ENCODE data around the gene RASA1.

The RASA1 gene

DNA sequence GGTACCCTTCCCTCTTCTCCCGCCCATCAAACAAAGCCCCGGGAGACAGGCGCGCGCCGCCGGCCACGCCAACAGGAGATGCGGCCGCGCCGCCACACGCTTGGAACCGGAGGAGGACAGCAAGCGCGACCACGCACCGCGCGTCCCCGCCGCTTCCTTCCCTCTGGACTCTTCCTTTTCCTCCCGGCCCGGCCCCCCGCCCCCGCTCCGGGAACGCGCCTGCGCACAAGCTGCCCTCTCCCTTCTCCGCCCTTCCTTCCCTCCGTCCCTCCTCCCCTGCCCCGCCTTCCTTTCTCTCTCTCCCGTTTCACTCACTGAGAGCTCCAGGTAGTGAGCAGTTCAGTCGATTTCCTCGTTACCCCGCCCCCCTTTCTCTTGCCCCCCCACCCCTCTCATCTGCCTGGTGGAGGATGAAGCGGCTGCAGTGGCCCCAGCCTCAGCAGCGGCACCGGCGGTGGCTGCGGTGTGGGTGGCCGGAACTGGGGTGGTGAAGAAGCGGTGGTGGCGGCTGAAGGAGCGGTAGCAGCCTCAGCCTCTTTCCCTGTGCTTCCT is at the start of gene RASA1:
TSS of gene RASA1 (plus strand) at position 310 of the 552 bp plus-strand sequence. CDS start 569 bp downstream, outside the sequence.
- TF ChIP-seq, protein P1, sequence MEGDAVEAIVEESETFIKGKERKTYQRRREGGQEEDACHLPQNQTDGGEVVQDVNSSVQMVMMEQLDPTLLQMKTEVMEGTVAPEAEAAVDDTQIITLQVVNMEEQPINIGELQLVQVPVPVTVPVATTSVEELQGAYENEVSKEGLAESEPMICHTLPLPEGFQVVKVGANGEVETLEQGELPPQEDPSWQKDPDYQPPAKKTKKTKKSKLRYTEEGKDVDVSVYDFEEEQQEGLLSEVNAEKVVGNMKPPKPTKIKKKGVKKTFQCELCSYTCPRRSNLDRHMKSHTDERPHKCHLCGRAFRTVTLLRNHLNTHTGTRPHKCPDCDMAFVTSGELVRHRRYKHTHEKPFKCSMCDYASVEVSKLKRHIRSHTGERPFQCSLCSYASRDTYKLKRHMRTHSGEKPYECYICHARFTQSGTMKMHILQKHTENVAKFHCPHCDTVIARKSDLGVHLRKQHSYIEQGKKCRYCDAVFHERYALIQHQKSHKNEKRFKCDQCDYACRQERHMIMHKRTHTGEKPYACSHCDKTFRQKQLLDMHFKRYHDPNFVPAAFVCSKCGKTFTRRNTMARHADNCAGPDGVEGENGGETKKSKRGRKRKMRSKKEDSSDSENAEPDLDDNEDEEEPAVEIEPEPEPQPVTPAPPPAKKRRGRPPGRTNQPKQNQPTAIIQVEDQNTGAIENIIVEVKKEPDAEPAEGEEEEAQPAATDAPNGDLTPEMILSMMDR (IDR thresholded peaks at IDR 0.05), result no peak

DNA sequence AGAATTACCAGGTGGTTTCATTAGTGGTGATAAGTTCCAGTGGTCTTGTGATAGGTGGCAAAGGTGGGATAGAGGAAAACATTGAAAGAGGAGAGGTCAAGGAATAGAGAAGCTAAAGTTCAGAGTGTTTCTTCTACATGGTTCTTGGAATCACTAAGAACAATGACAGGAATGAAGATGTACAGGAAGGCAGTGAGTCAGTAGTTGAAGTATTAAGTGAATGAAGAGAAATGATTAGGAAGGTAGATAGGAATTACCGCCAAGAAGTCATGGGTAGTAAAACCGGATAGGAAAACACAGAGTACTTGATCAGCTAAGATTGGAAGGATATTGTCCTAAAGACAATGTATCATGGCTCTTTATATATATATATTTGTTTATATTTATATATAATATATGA is 37.9 kb upstream of the RASA1 start:
- TF ChIP-seq, protein P1 (IDR thresholded peaks at IDR 0.05), result no peak

DNA sequence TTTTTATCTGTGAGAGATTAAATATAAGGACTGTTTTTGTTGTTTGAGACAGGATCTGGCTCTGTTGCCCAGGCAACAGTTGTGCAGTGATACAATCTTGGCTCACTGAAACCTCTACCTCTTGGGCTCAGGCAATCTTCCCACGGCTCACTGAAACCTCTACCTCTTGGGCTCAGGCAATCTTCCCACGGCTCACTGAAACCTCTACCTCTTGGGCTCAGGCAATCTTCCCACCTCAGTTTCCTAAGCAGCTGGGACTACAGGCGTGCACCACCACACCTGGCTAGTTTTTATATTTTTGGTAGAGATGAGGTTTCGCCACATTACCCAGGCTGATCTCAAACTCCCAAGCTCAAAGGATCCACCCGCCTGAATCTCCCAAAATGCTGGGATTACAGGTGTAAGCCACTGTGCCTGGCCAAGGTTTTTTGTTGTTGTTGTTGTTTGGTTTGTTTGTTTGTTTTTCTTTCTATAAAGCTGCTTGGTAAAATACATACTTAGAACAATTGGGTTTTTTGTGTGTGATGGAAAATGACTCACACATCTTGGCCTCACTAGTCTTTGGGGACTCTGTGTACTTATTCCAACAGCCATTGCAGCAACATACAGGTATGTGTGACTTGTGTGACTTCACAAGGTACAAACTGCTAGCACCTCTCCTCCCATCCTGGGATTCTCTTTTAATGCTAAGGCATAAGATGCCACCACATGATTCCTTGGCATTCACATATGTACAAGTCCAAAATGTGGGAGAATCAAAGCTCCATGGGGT is 36.5 kb upstream of the RASA1 start:
- TF ChIP-seq, protein P1 (IDR thresholded peaks at IDR 0.05), result no peak

DNA sequence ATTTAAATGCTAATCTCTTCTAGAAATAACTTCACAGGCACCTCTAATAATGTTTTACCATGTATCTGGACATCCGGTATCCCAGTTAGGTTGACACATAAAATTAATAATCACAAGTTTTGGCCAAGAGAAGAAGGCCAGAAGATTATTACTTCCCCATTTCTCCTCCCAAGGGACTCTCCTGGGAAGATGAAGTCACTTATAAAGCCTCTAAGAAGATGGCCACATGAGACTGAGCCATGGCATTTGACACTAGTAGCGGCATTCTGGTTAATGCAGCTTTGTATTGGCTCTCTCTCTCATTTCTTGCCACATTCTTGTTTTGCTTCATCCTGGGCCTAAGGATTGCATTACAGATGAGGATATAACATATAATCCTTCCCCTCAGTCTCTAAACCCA is 34.5 kb upstream of the RASA1 start:
- TF ChIP-seq, protein P1 (IDR thresholded peaks at IDR 0.05), result no peak

DNA sequence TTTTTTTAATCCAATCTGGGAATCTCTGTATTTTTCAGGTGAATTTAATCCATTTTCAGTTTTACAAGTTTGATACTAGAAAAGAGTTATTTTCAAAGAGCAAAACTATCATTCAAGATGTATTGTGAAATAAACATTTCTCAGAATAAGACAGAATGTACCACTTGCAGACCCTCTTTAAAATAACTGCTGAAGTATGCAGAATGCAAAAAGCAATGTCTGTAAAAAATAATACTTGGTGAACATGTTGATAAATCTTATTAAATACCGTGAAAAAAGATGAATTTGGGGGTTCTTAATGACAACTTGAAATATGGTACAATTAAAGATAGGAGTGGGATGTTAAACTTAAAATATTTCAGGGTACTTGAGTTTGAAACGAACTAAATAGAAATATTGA is 26.1 kb upstream of the RASA1 start:
- TF ChIP-seq, protein P1 (IDR thresholded peaks at IDR 0.05), result no peak

DNA sequence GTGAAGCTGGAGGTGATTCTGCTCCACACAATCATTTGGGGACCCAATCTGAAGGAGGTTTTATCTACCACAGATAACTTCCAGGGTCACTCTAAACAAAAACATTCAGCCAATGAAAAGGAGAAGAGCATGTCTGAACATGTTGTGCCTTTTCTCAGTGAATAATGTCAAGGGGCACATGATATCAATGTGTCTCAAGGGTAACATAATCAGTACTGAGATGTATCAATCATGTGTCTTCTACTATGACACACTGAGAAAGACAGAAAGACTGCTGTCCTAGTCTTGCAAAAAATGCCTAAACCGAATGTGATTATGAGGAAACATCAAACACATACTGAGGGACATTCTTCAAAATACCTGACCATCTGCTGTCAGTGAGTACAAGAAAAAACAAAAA is 25.4 kb upstream of the RASA1 start:
- TF ChIP-seq, protein P1 (IDR thresholded peaks at IDR 0.05), result no peak

DNA sequence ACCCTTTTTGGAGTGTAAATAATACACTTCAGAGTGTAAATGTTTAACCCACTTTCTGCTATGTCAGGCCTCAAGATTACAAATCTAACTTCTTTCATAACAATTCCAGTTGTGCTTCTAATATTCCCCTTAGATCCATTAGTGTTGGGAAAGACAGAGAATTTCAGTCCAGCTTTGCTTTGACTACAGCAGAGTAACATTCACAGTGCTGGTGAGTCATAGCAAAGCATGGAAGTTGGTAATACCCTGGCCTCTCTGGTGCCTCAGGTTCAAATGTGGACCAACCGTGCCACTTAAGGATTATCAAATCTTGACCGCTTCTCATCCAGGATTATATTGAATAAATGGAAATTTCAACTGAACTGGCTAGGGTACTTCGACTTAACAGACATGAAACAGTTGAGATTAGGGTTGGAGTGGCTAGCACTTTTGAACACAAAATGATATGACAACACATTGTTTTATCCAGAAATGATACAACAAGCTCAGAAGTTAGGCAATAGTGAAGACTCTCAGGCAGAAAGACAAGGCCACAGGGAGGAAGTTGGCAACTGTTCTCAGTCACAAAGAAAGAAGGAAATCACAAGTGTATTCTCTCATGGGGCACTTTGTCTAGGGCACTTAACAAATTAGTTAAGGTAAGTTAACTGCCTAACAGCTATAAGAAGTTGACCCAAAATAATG is 24.4 kb upstream of the RASA1 start:
- TF ChIP-seq, protein P1 (IDR thresholded peaks at IDR 0.05), result no peak

Measured in LNCAP (cell line).